ENCODE results near the gene SMYD1.

DNA sequence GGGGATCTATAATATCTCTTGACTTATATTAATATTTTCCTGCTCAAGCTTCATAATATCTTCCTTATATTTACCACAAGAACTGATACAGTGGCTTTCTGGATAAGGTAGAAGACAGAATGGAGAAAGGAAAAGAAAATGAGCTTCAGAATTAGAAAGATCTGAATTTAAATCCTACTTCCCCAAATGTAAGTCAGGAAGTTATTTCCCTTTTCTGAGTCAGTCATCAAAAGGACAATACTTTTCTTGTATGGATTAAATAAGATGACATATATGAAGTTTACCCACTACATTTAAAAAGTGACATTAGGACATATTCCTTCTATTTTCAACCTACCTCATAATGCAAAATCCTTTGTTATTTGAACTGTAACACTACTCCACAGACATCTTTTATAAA is 31.0 kb upstream of the SMYD1 start:
- TF ChIP-seq, protein P1, sequence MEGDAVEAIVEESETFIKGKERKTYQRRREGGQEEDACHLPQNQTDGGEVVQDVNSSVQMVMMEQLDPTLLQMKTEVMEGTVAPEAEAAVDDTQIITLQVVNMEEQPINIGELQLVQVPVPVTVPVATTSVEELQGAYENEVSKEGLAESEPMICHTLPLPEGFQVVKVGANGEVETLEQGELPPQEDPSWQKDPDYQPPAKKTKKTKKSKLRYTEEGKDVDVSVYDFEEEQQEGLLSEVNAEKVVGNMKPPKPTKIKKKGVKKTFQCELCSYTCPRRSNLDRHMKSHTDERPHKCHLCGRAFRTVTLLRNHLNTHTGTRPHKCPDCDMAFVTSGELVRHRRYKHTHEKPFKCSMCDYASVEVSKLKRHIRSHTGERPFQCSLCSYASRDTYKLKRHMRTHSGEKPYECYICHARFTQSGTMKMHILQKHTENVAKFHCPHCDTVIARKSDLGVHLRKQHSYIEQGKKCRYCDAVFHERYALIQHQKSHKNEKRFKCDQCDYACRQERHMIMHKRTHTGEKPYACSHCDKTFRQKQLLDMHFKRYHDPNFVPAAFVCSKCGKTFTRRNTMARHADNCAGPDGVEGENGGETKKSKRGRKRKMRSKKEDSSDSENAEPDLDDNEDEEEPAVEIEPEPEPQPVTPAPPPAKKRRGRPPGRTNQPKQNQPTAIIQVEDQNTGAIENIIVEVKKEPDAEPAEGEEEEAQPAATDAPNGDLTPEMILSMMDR (IDR thresholded peaks at IDR 0.05) = no peak
- TF ChIP-seq EZH2 (IDR thresholded peaks at IDR 0.05) (no peak), EZH2phosphoT487 (IDR thresholded peaks at IDR 0.05) (no peak)

All from neural progenitor cell (in vitro differentiated cells).